Testis (tissue), 3 donors: ENCODE results near the gene VSIG10L. TPM values are rescaled to one million over a fixed set of nuclear protein-coding genes. Genes with fewer than 3 reads are reported as not detected.

ENCODE experiments used
- DNase-seq: peaks from one replicate; pipeline ENCODE4 v3.0.0-alpha.2; 2019
- H3K27ac ChIP-seq, 2 donors: fragments of 200-600 bp; sonication (generic); one replicate each; pipeline ENCODE4 v1.5.1; 2019
- H3K27me3 ChIP-seq: fragments of 200-600 bp; sonication (generic); one replicate; pipeline ENCODE4 v1.5.1; 2019
- H3K36me3 ChIP-seq: fragments of 200-600 bp; sonication (generic); one replicate; pipeline ENCODE4 v1.5.1; 2017; ENCODE audit warnings: low read depth; ENCODE audit errors: missing control alignments
- H3K4me1 ChIP-seq: fragments of 200-600 bp; sonication (generic); one replicate; pipeline ENCODE4 v1.5.1; 2019
- H3K4me3 ChIP-seq, 2 donors: fragments of 200-600 bp; sonication (generic); one replicate each; pipeline ENCODE4 v1.5.1; 2017 to 2019
- H3K9me3 ChIP-seq: fragments of 200-600 bp; sonication (generic); one replicate; pipeline ENCODE4 v1.5.1; 2017
- POLR2A ChIP-seq: fragments of 450-650 bp; IDR thresholded peaks from one replicate; pipeline ENCODE4 v1.6.1; 2017; ENCODE audit warnings: antibody characterized with exemption, mild to moderate bottlenecking, moderate library complexity
- WGBS, 2 donors: methylation state at CpG; one replicate each; pipeline ENCODE4 v1.1.5; 2018; 5-methylcytosine and 5-hydroxymethylcytosine counted together
- intact Hi-C: fragments of 100-400 bp; cut with DNase I; formaldehyde crosslinking; loops from one replicate; pipeline ENCODE4 v1.15.1; 2023; ENCODE audit warnings: low total_unique reads
- polyA plus RNA-seq: library from polyadenylated mRNA; stranded (reverse); fragments of 350-450 nt; fragmentation: Illumina TruSeq; extraction: RNeasy Lipid Tissue Mini Kit (QIAGEN cat#74804); gene quantifications from one replicate; pipeline ENCODE4 v1.2.3, GENCODE V29; 2014; ENCODE audit warnings: low read depth, low replicate concordance; ENCODE audit not compliant: insufficient read depth
- total RNA-seq, 2 donors: library from RNA; depleted of rRNA; stranded (reverse); fragments of >200 nt; gene quantifications; one replicate each; pipeline ENCODE4 v1.2.3, GENCODE V29; 2016
- TF ChIP-seq, protein P1 (sequence below), 3 experiments: fragments of 450-650 bp in 2 of 3; fragments of 200-600 bp in 1 of 3; sonication (generic) in 1 of 3; IDR thresholded peaks; one replicate each; pipeline ENCODE4 v1.5.1; 2016 to 2019; ENCODE audit warnings: antibody characterized with exemption in 3 of 3, mild to moderate bottlenecking in 2 of 3, moderate library complexity in 1 of 3

Gene VSIG10L
- total and polyA plus RNA-seq, 3 donors from 2014 or later, result 5.8 to 12.0 (median 10.5) TPM

DNA sequence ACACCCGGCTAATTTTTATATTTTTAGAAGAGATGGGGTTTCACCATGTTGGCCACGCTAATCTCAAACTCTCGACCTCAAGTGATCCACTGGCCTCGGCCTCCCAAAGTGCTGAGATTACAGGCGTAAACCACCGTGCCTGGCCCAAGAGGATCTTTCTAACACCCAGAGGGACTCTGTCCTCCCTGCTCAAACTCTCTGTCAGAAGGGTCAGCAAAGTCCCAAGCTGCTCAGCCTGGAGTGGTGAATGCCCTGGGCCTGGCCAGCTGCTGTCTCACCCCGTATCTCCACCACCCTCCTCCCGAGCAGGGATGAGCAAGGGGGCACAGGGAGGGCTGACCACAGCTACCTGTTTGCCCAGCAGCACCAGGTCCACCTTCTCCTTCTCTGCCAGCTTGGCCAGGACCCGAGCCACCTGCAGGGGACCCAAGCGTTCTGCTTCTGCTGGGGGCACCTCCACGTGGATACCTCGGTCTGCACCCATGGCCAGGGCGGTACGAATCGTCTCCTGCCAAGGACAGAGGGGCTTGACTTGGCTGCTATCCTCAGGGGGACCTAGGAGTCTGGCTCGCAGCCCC, 10.9 kb upstream of the VSIG10L start:
- TF ChIP-seq, protein P1, sequence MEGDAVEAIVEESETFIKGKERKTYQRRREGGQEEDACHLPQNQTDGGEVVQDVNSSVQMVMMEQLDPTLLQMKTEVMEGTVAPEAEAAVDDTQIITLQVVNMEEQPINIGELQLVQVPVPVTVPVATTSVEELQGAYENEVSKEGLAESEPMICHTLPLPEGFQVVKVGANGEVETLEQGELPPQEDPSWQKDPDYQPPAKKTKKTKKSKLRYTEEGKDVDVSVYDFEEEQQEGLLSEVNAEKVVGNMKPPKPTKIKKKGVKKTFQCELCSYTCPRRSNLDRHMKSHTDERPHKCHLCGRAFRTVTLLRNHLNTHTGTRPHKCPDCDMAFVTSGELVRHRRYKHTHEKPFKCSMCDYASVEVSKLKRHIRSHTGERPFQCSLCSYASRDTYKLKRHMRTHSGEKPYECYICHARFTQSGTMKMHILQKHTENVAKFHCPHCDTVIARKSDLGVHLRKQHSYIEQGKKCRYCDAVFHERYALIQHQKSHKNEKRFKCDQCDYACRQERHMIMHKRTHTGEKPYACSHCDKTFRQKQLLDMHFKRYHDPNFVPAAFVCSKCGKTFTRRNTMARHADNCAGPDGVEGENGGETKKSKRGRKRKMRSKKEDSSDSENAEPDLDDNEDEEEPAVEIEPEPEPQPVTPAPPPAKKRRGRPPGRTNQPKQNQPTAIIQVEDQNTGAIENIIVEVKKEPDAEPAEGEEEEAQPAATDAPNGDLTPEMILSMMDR (IDR thresholded peaks at IDR 0.05), result no peak
- no peak for TF ChIP-seq POLR2A
- no peaks in the 10 kb centered on the region for H3K36me3 ChIP-seq
- intact Hi-C loops, result no loop called here
- no peak for DNase-seq
- WGBS, 2 donors, result 93 to 94% methylated on average over 12 to 16 of the region's 16 CpGs
- no peaks in the 10 kb centered on the region for H3K27me3 ChIP-seq
- no peak overlapping the region for H3K4me3 ChIP-seq
- H3K4me1 ChIP-seq, result peaks cover 4% of the 10 kb centered on the region
- H3K27ac ChIP-seq, result peak overlapping the region; percentile 1 to 44
- H3K9me3 ChIP-seq, result no peaks in the 10 kb centered on the region

- Histone ChIP-seq H3K4me3 (no peak overlapping the region), H3K27me3 (no peaks in the 10 kb centered on the region), H3K27ac (no peak overlapping the region), H3K9me3 (no peaks in the 10 kb centered on the region), H3K4me1 (peaks cover 4% of the 10 kb centered on the region), H3K36me3 (no peaks in the 10 kb centered on the region)
- TF ChIP-seq, protein P1 (IDR thresholded peaks at IDR 0.05), result no peak
- no peak for TF ChIP-seq POLR2A
- intact Hi-C loops, result no loop called here
- WGBS, 2 donors, result 88 to 94% methylated on average over 11 of the region's 11 CpGs
- DNase-seq, result no peak
Observed at GRCh38 chr19:51351266-51351990, 9.5 kb upstream of the VSIG10L start.

DNA sequence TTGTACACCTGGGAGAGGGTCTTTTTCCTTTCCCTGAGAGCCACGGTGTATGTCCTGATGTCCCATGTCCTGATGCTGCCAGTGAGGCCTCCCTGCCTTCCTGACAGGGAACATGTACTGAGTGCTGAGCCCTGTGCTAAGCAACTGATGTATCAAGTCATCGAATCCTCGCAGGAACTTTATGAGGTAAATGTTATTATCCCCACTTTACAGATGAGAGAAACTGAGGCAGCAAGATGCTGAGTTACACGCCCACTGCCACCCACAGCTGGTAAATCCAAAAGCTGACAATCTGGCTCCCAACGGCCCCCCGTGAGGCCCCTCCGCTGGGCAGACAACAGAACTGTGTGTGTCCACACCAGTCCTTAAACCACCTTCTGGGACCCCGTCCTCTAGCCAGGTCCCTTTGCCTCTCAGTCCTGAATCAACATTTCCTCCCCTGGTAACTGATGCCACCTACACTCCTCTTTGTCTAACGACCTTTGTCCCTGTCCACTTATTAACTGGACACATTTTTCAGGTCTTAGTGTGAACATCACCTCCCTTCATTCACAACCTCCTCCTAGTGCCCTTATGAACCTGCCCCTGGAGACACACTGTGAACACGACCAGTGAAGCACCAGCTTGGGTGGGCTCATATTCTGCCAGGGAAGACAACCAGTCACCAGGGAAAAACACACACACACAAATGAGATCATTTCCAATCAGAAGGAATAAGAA, 5.4 kb upstream of the VSIG10L start:
- no peaks in the 10 kb centered on the region for H3K9me3 ChIP-seq
- H3K4me3 ChIP-seq, result no peak overlapping the region
- no peak for TF ChIP-seq POLR2A
- TF ChIP-seq, protein P1 (IDR thresholded peaks at IDR 0.05), result no peak
- no peaks in the 10 kb centered on the region for H3K4me1 ChIP-seq
- H3K27ac ChIP-seq, result no peak overlapping the region
- H3K27me3 ChIP-seq, result no peaks in the 10 kb centered on the region
- no peaks in the 10 kb centered on the region for H3K36me3 ChIP-seq
- intact Hi-C loops, result no loop called here
- WGBS, 2 donors, result 79 to 87% methylated on average over 10 of the region's 10 CpGs
- DNase-seq, result no peak

DNA sequence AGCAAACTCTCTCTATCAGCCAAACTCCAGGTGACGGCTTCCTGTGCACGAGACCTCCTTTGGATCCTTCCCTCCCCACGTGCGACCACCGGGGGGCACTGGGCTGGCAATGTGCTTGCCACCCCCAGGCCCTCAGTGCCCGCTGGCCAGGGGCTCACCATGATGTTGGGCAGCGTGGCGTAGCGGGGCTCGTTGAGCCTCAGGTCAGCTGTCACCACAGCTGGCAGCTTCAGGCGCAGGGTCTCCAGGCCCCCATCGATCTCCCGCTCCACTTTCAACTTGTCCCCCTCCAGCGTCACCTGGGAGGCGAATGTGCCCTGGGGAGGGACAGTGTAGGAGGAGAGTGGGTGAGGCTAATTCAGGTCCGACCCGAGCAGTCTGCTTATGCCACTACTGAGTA, 4.8 kb upstream of the VSIG10L start:
- DNase-seq, result no peak
- Histone ChIP-seq H3K4me1 (no peaks in the 10 kb centered on the region), H3K27me3 (no peaks in the 10 kb centered on the region), H3K9me3 (no peaks in the 10 kb centered on the region), H3K36me3 (no peaks in the 10 kb centered on the region), H3K4me3 (no peak overlapping the region), H3K27ac (no peak overlapping the region)
- intact Hi-C loops, result no loop called here
- 88 to 91% methylated on average over 14 to 16 of the region's 17 CpGs for WGBS, 2 donors
- TF ChIP-seq POLR2A, result no peak
- TF ChIP-seq, protein P1 (IDR thresholded peaks at IDR 0.05), result no peak
